ENCODE results near the gene MAML3.

Gene MAML3

GRCh38 chr4:140042634-140043033, 111.3 kb downstream of the MAML3 start:
- TF ChIP-seq, protein P1, sequence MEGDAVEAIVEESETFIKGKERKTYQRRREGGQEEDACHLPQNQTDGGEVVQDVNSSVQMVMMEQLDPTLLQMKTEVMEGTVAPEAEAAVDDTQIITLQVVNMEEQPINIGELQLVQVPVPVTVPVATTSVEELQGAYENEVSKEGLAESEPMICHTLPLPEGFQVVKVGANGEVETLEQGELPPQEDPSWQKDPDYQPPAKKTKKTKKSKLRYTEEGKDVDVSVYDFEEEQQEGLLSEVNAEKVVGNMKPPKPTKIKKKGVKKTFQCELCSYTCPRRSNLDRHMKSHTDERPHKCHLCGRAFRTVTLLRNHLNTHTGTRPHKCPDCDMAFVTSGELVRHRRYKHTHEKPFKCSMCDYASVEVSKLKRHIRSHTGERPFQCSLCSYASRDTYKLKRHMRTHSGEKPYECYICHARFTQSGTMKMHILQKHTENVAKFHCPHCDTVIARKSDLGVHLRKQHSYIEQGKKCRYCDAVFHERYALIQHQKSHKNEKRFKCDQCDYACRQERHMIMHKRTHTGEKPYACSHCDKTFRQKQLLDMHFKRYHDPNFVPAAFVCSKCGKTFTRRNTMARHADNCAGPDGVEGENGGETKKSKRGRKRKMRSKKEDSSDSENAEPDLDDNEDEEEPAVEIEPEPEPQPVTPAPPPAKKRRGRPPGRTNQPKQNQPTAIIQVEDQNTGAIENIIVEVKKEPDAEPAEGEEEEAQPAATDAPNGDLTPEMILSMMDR (IDR thresholded peaks at IDR 0.05): no peak

GRCh38 chr4:140038031-140038533, 115.9 kb downstream of the MAML3 start:
- TF ChIP-seq, protein P1 (IDR thresholded peaks at IDR 0.05): no peak

- TF ChIP-seq, protein P1 (IDR thresholded peaks at IDR 0.05): no peak
Measured at GRCh38 chr4:140037353-140038030, 116.5 kb downstream of the MAML3 start.

DNA sequence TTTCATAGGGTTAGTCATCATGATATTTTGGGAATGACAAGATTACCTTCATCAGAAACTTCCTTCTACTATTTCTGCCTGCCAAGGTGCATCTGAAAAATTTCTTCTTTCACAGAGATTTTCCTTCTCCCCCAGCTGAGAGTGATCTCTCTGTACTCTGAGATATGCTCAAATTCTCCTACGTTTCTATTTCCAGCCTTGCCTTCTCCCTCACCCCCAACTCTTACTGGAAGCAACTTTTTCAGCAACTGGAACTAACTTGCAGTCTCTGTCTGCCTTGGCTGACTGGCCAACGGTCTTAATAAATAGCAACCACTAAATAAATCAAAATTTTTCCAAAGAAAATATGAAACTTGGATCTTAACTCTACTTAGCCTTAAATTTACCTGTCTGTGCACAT, 122.3 kb downstream of the MAML3 start:
- TF ChIP-seq, protein P1 (IDR thresholded peaks at IDR 0.05): no peak

- TF ChIP-seq, protein P1 (IDR thresholded peaks at IDR 0.05): no peak
Measured at GRCh38 chr4:140031061-140031460, 122.9 kb downstream of the MAML3 start.

DNA sequence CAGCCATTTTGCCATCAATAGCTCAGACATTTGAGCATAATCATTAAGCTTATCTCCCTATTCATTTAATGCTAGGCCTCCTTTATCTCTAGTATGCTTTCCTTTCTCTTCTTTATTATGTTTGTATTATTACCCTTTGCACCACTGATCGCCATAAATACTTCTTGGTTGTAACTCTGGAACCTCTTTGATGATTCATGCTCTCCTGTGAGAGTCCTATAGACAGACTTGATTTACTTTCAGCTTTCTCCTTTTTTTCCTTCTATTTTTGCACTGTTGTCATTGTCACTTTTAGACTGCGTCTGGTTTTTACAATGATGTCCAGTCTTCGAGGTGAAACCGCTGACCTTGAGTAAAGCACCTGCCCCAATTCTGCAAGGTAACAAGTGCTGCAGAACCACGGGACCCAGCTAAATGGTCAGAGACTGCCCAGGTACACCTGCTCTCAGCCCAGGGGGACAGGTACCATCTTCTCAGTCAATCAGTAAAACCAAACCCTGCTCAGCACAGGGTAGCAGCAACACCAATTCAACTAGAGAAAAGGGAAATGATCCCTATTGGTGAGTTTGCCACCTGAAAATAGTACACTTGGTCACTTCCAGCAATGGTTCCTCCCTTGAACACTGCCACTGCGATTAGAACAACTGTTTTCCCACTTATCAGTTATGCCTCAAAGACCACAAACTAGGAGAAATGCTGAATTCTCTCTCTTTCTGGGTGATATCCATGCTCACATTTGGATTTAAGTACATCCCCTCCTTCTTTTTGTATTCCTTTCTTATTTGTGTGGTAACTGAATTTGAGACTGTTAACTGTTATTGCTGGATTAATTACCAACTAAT, 125.1 kb downstream of the MAML3 start:
- TF ChIP-seq, protein P1 (IDR thresholded peaks at IDR 0.05): no peak

- TF ChIP-seq, protein P1 (IDR thresholded peaks at IDR 0.05): no peak
Measured at GRCh38 chr4:140028101-140028500, 125.9 kb downstream of the MAML3 start.

Data from LNCAP (cell line).